ENCODE data around the gene MTA1.
A peak's percentile ranks its signal among the peaks of the same experiment; 100 is the strongest.

Gene MTA1

DNA sequence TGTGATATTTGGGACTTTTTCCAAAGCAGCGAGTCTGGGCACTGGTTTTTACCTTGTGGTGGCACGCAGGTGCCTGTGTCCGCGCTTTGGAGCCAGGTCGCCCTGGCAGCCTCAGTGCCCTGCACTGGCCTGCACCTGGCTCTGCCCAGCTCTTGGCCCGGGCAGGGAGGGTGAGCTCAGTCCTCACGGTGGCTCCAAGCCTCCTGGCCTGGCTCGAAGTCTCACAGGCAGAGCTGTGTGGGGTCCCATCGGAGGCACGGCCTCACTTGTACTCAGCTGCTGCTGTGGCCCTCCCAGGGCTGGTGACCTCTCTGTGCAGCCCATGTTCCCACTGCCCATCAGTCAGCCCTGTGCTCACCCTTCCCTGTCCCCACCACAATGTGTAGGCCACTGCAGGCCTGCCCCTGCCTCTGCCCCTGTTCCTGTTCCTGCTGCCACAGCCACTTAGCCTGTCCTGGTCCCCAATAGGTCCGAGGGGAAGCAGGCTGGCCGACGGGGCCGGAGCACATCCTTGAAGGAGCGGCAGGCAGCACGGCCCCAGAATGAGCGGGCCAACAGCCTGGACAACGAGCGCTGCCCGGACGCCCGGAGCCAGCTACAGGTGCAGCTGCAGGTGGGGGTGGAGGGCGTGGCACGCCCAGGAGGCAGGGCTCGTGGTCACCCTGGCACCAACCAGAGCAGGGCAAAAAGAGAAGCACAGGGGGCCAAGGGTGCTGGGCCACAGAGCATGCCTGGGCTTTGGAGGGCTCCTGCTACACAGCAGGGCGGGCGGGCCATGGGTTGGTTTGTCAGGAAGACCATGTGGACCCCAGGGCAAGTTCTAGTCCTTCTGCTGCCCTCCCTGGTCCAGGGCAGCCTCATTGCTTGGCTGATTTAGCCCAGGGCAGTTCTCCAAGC is 37.9 kb upstream of the MTA1 start:
- Histone ChIP-seq H3K27ac (ENCODE audit: low read depth in 2 of 2, low read length in 2 of 2) (no peak overlapping the region), H3K36me3 (ENCODE audit: control insufficient read depth in 2 of 2, insufficient read depth in 2 of 2, low read length in 2 of 2) (peaks cover 7 to 19% of the 10 kb centered on the region in 2 donors), H3K4me3 (ENCODE audit: low read length in 2 of 2) (no peak overlapping the region), H3K9me3 (ENCODE audit: control insufficient read depth in 2 of 2, low read length in 2 of 2) (no peaks in the 10 kb centered on the region), H3K9ac (ENCODE audit: low read depth in 1 of 2, low read length in 2 of 2) (no peak overlapping the region), H3K4me1 (ENCODE audit: control insufficient read depth in 2 of 2, insufficient read depth in 2 of 2, low read length in 2 of 2) (no peaks in the 10 kb centered on the region), H3K27me3 (ENCODE audit: control insufficient read depth in 2 of 2, insufficient read depth in 2 of 2, low read length in 2 of 2) (no peaks in the 10 kb centered on the region)

DNA sequence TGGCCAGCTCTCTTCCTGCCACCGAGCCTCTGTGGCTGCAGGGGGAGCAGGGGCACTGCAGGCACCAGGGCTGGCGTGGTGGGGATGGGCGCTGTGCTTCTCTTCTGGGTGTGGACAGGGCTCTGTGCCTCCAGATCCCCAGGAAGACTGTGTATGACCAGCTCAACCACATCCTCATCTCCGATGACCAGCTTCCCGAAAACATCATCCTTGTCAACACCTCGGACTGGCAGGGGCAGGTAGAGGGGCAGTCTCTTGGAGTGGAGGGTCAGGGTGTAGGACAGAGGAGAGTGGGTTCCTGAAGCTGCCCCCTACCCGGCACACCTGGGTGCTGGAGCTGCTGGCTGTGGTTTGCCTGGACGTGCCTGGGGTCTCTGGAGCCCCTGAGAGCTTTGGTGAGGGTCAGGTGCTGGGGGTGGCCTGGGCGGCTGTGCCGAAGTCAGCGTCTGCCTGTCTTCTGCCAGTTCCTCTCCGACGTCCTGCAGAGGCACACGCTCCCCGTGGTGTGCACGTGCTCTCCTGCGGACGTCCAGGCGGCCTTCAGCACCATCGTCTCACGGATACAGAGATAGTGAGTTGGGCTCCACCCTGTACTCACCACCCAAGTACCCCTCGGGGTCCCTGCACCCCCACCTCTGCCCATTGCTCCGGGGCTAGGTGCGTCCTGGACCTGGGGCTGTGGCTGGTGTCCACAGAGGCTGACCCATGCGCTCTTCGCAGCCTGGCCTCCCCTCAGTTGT is 37.1 kb upstream of the MTA1 start:
- Histone ChIP-seq H3K27ac (ENCODE audit: low read depth in 2 of 2, low read length in 2 of 2) (no peak overlapping the region), H3K9me3 (ENCODE audit: control insufficient read depth in 2 of 2, low read length in 2 of 2) (no peaks in the 10 kb centered on the region), H3K27me3 (ENCODE audit: control insufficient read depth in 2 of 2, insufficient read depth in 2 of 2, low read length in 2 of 2) (no peaks in the 10 kb centered on the region), H3K4me1 (ENCODE audit: control insufficient read depth in 2 of 2, insufficient read depth in 2 of 2, low read length in 2 of 2) (no peaks in the 10 kb centered on the region), H3K4me3 (ENCODE audit: low read length in 2 of 2) (no peak overlapping the region), H3K36me3 (ENCODE audit: control insufficient read depth in 2 of 2, insufficient read depth in 2 of 2, low read length in 2 of 2) (peaks cover 11 to 21% of the 10 kb centered on the region in 2 donors), H3K9ac (ENCODE audit: low read depth in 1 of 2, low read length in 2 of 2) (no peak overlapping the region)

DNA sequence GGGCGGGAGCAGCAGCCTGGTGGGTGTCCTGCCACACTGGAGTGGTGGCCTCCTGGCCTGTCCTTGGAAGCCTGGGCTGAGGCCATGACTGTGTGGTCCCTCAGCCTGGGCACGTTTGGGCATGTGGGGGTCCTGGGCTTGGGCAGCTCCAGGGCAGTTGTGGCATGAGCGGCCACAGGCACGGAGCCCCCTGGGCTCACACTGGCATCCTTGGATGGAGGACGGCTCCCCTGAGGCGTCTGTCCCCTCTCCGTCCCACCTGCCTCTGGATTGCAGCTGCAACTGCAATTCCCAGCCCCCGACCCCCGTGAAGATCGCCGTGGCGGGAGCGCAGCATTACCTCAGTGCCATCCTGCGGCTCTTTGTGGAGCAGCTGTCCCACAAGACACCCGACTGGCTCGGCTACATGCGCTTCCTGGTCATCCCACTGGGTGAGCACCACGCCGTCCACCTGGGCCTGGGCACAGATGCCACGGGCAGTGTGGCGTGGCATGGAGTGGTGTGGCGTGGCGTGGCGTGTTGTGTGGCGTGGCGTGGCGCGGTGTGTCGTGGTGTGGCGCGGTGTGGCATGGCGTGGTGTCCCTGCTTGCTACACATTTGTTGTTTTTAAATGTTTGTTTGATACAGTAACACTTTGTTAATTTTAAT is 36.4 kb upstream of the MTA1 start:
- H3K9ac ChIP-seq (ENCODE audit: low read depth in 1 of 2, low read length in 2 of 2): no peak overlapping the region
- H3K27ac ChIP-seq (ENCODE audit: low read depth in 2 of 2, low read length in 2 of 2): no peak overlapping the region
- peaks cover 12 to 21% of the 10 kb centered on the region in 2 donors for H3K36me3 ChIP-seq (ENCODE audit: control insufficient read depth in 2 of 2, insufficient read depth in 2 of 2, low read length in 2 of 2)

DNA sequence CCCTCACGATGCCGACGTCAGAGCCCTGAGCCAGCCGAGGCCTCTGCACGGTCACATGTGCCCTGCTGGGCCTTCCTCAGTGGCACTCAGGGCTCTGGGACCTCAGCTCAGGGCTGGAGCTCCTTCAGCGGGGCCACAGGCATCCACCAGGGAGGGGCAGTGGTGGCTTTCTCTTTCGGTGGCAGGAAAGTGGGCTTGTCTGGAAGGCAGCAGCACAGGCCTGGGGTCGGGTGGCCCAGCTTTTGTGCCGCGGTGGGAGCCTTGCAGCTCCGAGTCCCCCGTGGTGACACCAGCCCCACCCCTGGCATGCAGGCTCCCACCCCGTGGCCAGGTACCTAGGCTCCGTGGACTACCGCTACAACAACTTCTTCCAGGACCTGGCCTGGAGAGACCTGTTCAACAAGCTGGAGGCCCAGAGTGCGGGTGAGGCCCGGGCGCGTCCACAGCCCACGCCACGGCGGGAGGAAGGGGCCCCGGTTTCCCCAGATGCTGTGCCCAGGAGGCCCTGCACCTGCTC is 35.5 kb upstream of the MTA1 start:
- Histone ChIP-seq H3K4me1 (ENCODE audit: control insufficient read depth in 2 of 2, insufficient read depth in 2 of 2, low read length in 2 of 2) (no peaks in the 10 kb centered on the region), H3K36me3 (ENCODE audit: control insufficient read depth in 2 of 2, insufficient read depth in 2 of 2, low read length in 2 of 2) (peaks cover 12 to 21% of the 10 kb centered on the region in 2 donors), H3K27me3 (ENCODE audit: control insufficient read depth in 2 of 2, insufficient read depth in 2 of 2, low read length in 2 of 2) (no peaks in the 10 kb centered on the region), H3K4me3 (ENCODE audit: low read length in 2 of 2) (no peak overlapping the region), H3K27ac (ENCODE audit: low read depth in 2 of 2, low read length in 2 of 2) (no peak overlapping the region), H3K9ac (ENCODE audit: low read depth in 1 of 2, low read length in 2 of 2) (no peak overlapping the region), H3K9me3 (ENCODE audit: control insufficient read depth in 2 of 2, low read length in 2 of 2) (no peaks in the 10 kb centered on the region)

More for the DNA sequence above, 36.4 kb upstream of the MTA1 start:
- H3K9me3 ChIP-seq (ENCODE audit: control insufficient read depth in 2 of 2, low read length in 2 of 2): no peaks in the 10 kb centered on the region
- no peaks in the 10 kb centered on the region for H3K27me3 ChIP-seq (ENCODE audit: control insufficient read depth in 2 of 2, insufficient read depth in 2 of 2, low read length in 2 of 2)
- no peaks in the 10 kb centered on the region for H3K4me1 ChIP-seq (ENCODE audit: control insufficient read depth in 2 of 2, insufficient read depth in 2 of 2, low read length in 2 of 2)
- no peak overlapping the region for H3K4me3 ChIP-seq (ENCODE audit: low read length in 2 of 2)

DNA sequence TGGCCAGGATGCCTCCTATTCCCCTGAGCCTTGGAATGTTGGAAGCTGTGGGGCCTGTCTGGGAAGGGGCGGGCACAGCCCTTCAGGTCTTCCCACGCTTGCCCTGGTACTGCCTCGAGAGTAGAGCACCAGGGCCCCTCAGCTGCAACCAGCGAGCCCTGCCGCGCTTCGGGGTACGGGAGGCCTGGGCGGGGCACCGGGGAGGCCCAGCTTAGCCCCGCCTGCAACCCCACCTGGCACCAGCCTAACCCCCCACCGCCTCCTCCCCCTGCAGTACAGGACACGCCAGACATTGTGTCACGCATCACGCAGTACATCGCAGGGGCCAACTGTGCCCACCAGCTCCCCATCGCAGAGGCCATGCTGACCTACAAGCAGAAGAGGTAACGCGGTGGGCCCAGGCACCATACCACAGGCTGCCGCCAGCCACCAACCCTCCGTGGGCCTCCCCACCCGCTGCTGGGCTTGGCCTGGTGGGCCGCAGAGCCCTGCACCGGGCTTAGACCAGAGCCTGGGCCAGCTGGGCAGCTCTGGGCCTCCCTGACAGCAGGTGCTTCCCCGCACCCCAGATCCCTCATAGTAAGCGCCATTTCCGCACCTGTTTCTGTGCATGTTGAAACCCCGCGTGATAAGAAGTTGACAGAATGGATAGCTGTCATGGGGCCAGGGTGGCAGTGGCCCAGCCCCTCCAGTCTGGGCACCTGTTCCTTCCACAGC is 34.9 kb upstream of the MTA1 start:
- Histone ChIP-seq H3K27ac (ENCODE audit: low read depth in 2 of 2, low read length in 2 of 2) (no peak overlapping the region), H3K27me3 (ENCODE audit: control insufficient read depth in 2 of 2, insufficient read depth in 2 of 2, low read length in 2 of 2) (no peaks in the 10 kb centered on the region), H3K4me3 (ENCODE audit: low read length in 2 of 2) (no peak overlapping the region), H3K9me3 (ENCODE audit: control insufficient read depth in 2 of 2, low read length in 2 of 2) (no peaks in the 10 kb centered on the region), H3K9ac (ENCODE audit: low read depth in 1 of 2, low read length in 2 of 2) (no peak overlapping the region), H3K4me1 (ENCODE audit: control insufficient read depth in 2 of 2, insufficient read depth in 2 of 2, low read length in 2 of 2) (no peaks in the 10 kb centered on the region), H3K36me3 (ENCODE audit: control insufficient read depth in 2 of 2, insufficient read depth in 2 of 2, low read length in 2 of 2) (peaks cover 12 to 20% of the 10 kb centered on the region in 2 donors)

DNA sequence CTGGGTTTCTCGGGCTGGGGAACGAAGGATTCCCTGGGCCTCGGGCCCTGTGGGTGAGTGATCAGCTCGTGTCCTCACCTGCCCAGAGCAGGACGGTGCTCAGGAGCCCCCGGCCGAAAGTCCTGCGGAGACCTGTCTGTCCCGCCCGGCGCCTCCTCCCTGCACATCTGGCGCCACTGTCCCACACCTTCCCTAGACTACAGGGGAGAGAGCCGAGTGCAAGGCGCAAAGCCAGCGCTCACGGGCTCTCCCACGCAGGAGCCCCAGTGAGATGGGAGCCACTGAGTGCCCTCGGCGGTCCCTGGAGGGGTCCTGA is 34.3 kb upstream of the MTA1 start:
- Histone ChIP-seq H3K9ac (ENCODE audit: low read depth in 1 of 2, low read length in 2 of 2) (no peak overlapping the region), H3K27me3 (ENCODE audit: control insufficient read depth in 2 of 2, insufficient read depth in 2 of 2, low read length in 2 of 2) (no peaks in the 10 kb centered on the region), H3K4me3 (ENCODE audit: low read length in 2 of 2) (no peak overlapping the region), H3K9me3 (ENCODE audit: control insufficient read depth in 2 of 2, low read length in 2 of 2) (no peaks in the 10 kb centered on the region), H3K36me3 (ENCODE audit: control insufficient read depth in 2 of 2, insufficient read depth in 2 of 2, low read length in 2 of 2) (peaks cover 12 to 18% of the 10 kb centered on the region in 2 donors), H3K4me1 (ENCODE audit: control insufficient read depth in 2 of 2, insufficient read depth in 2 of 2, low read length in 2 of 2) (peaks cover 0 to under 1% of the 10 kb centered on the region in 2 donors), H3K27ac (ENCODE audit: low read depth in 2 of 2, low read length in 2 of 2) (peak overlapping the region in 1 of 2 donors; percentile 4)

DNA sequence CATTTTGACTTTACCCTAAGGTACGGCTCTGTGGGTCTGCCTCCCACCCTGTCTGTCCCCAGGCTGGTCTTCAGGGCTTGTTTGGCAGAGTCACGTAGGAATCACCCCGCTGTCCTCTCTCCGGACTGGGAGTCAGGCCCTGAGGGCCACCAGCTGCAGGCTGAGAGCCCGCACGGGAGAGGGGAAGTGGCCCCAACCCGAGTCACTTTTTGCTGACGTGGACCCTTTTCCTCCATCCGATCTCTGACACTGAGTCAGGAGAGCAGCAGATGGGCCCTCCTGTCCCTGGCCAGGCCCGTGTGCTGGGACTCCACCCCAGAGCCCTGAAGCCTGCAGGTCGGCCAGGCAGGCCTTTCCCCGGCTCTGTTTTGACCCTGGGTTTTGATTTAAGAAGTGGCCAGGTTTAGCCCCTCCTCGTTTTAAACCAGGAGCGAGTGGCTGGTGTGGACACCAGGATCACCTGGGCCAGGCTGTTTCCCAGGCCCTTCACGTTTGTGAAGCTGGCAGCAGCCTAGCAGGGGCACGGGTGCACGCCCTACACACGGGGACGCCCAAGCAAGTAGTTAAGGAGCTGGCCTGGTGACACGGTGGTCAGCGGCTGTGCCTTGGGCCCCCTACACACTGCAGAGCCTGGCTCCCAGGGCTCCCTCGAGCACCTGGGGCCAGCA is 33.8 kb upstream of the MTA1 start:
- no peak overlapping the region for H3K4me3 ChIP-seq (ENCODE audit: low read length in 2 of 2)
- H3K27ac ChIP-seq (ENCODE audit: low read depth in 2 of 2, low read length in 2 of 2): peak overlapping the region in 1 of 2 donors; percentile 4
- H3K27me3 ChIP-seq (ENCODE audit: control insufficient read depth in 2 of 2, insufficient read depth in 2 of 2, low read length in 2 of 2): no peaks in the 10 kb centered on the region
- H3K36me3 ChIP-seq (ENCODE audit: control insufficient read depth in 2 of 2, insufficient read depth in 2 of 2, low read length in 2 of 2): peaks cover 12 to 18% of the 10 kb centered on the region in 2 donors
- H3K4me1 ChIP-seq (ENCODE audit: control insufficient read depth in 2 of 2, insufficient read depth in 2 of 2, low read length in 2 of 2): peaks cover 0 to 3% of the 10 kb centered on the region in 2 donors
- no peaks in the 10 kb centered on the region for H3K9me3 ChIP-seq (ENCODE audit: control insufficient read depth in 2 of 2, low read length in 2 of 2)
- H3K9ac ChIP-seq (ENCODE audit: low read depth in 1 of 2, low read length in 2 of 2): no peak overlapping the region

DNA sequence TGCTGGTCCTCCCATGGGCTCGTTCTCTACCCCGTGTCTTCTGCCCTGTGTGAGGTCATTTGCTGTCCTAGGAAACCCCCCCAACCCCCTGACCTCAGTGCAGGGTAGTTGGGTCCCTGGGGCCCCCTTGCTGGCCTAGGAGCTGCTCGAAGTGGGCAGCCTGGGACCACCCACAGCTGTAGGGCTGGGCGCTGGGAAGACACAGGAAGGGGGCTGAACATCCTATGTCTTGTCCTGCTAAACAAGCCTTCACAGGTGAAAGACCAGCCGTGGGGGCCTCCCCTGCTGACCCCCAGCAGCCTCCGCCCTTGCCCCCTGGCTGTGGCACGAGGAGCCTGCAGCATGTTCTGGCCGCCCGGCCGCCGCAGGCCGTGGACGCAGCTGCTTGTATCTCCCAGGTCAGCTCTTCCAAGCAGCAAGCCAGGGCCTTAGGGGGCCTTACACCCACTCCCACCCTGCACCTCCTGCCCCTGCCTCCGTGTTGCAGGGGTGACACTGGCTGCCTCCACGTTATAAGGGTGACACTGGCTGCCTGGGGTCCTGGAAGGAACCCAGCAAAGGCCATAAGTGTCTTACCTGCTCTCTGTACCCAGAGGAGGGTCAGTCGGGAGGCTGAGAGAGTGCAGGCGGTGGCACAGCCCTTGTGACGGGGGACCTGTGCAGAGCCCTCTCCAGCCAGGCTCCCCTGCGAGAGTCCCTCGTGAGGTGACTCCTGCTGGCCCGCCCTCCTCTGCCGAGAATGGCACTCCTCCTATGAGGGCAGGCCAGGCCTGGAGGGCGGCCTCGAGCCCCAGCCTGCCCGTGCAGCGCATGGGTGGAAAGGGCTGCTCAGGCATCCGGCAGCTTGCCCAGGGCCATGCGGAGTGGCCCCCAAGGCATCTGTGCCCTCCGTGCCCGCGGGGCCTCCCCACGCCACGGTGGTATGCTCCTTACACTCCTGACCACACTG is 32.8 kb upstream of the MTA1 start:
- H3K9ac ChIP-seq (ENCODE audit: low read depth in 1 of 2, low read length in 2 of 2): no peak overlapping the region
- H3K27me3 ChIP-seq (ENCODE audit: control insufficient read depth in 2 of 2, insufficient read depth in 2 of 2, low read length in 2 of 2): no peaks in the 10 kb centered on the region
- peaks cover 0 to 3% of the 10 kb centered on the region in 2 donors for H3K4me1 ChIP-seq (ENCODE audit: control insufficient read depth in 2 of 2, insufficient read depth in 2 of 2, low read length in 2 of 2)
- H3K27ac ChIP-seq (ENCODE audit: low read depth in 2 of 2, low read length in 2 of 2): no peak overlapping the region
- H3K9me3 ChIP-seq (ENCODE audit: control insufficient read depth in 2 of 2, low read length in 2 of 2): no peaks in the 10 kb centered on the region
- no peak overlapping the region for H3K4me3 ChIP-seq (ENCODE audit: low read length in 2 of 2)
- H3K36me3 ChIP-seq (ENCODE audit: control insufficient read depth in 2 of 2, insufficient read depth in 2 of 2, low read length in 2 of 2): peaks cover 12 to 18% of the 10 kb centered on the region in 2 donors

Measured in mucosa of rectum (tissue), 2 donors.